ENCODE results near the gene SLC27A4.
"Not testable (repeated sequence)": the region's sequence is repeated elsewhere in the genome, so short reads cannot be mapped to it uniquely, and the experiment has no call there.

The SLC27A4 gene

GRCh38 chr9:128323791-128324190, 16.5 kb upstream of the SLC27A4 start:
- no peak for TF ChIP-seq CTCF (IDR thresholded peaks at IDR 0.05; ENCODE audit: low read depth, low read length)
- peak overlapping the region; percentile 91 for H3K4me3 ChIP-seq (replicated peaks in 1 of 2; ENCODE audit: low read depth in 2 of 2, low read length in 2 of 2)
- DNase-seq (ENCODE audit: low read depth in 2 of 2): no peak

- no peak for DNase-seq (ENCODE audit: low read depth in 2 of 2)
- TF ChIP-seq CTCF (IDR thresholded peaks at IDR 0.05; ENCODE audit: low read depth, low read length): no peak
- no peak overlapping the region for H3K4me3 ChIP-seq (replicated peaks in 1 of 2; ENCODE audit: low read depth in 2 of 2, low read length in 2 of 2)
Observed at GRCh38 chr9:128324401-128324800, 15.9 kb upstream of the SLC27A4 start.

- DNase-seq (ENCODE audit: low read depth in 2 of 2): no peak
- TF ChIP-seq CTCF (IDR thresholded peaks at IDR 0.05; ENCODE audit: low read depth, low read length): no peak
- no peak overlapping the region for H3K4me3 ChIP-seq (replicated peaks in 1 of 2; ENCODE audit: low read depth in 2 of 2, low read length in 2 of 2)
Observed at GRCh38 chr9:128325629-128326028, 14.7 kb upstream of the SLC27A4 start.

GRCh38 chr9:128333451-128333869, 6.9 kb upstream of the SLC27A4 start:
- H3K4me3 ChIP-seq (replicated peaks in 1 of 2; ENCODE audit: low read depth in 2 of 2, low read length in 2 of 2): no peak overlapping the region
- DNase-seq (ENCODE audit: low read depth in 2 of 2): no peak
- no peak for TF ChIP-seq CTCF (IDR thresholded peaks at IDR 0.05; ENCODE audit: low read depth, low read length)

- DNase-seq (ENCODE audit: low read depth in 2 of 2): no peak
- no peak for TF ChIP-seq CTCF (IDR thresholded peaks at IDR 0.05; ENCODE audit: low read depth, low read length)
Observed at GRCh38 chr9:128335161-128335560, 5.2 kb upstream of the SLC27A4 start.

GRCh38 chr9:128335914-128336313, 4.4 kb upstream of the SLC27A4 start:
- DNase-seq (ENCODE audit: low read depth in 2 of 2): no peak
- TF ChIP-seq CTCF (IDR thresholded peaks at IDR 0.05; ENCODE audit: low read depth, low read length): no peak
- H3K4me3 ChIP-seq (replicated peaks in 1 of 2; ENCODE audit: low read depth in 2 of 2, low read length in 2 of 2): no peak overlapping the region

More at GRCh38 chr9:128335161-128335560, 5.2 kb upstream of the SLC27A4 start:
- H3K4me3 ChIP-seq (replicated peaks in 1 of 2; ENCODE audit: low read depth in 2 of 2, low read length in 2 of 2): no peak overlapping the region

GRCh38 chr9:128337936-128338335, 2.4 kb upstream of the SLC27A4 start:
- no peak overlapping the region for H3K4me3 ChIP-seq (replicated peaks in 1 of 2; ENCODE audit: low read depth in 2 of 2, low read length in 2 of 2)
- DNase-seq (ENCODE audit: low read depth in 2 of 2): no peak
- TF ChIP-seq CTCF (IDR thresholded peaks at IDR 0.05; ENCODE audit: low read depth, low read length): no peak

GRCh38 chr9:128338852-128339614, 1.3 kb upstream of the SLC27A4 start:
- H3K4me3 ChIP-seq (replicated peaks in 1 of 2; ENCODE audit: low read depth in 2 of 2, low read length in 2 of 2); DNase-seq (ENCODE audit: low read depth in 2 of 2): not testable (repeated sequence)

Measured in cardiac fibroblast (primary cell).